Daoy (cell line): ENCODE measurements around the gene FOXR1. TPM values are rescaled to one million over a fixed set of nuclear protein-coding genes. Genes with fewer than 3 reads are reported as not detected.

Experiments used
- DNase-seq: peaks from one replicate; pipeline ENCODE4 v3.0.0-alpha.2; 2015; ENCODE audit warnings: low read depth
- total RNA-seq: library from RNA; depleted of rRNA; stranded (reverse); fragments of >200 nt; shearing (Covaris generic); gene quantifications from 2 replicates; pipeline ENCODE4 v1.2.3, GENCODE V29; 2014; rRNA removed

FOXR1 gene
- total RNA-seq, 1 experiment from 2014 or later, result not detected

GRCh38 chr11:119026970-119027369, 55.4 kb downstream of the FOXR1 start:
- DNase-seq, result no peak

GRCh38 chr11:119027561-119028345, 56.2 kb downstream of the FOXR1 start:
- no peak for DNase-seq

GRCh38 chr11:119028346-119029068, 56.9 kb downstream of the FOXR1 start:
- no peak for DNase-seq

GRCh38 chr11:119029069-119029339, 57.4 kb downstream of the FOXR1 start:
- DNase-seq, result no peak

GRCh38 chr11:119029340-119030028, 57.9 kb downstream of the FOXR1 start:
- DNase-seq, result no peak

- DNase-seq, result no peak
Observed at GRCh38 chr11:119030029-119030328, 58.4 kb downstream of the FOXR1 start.

GRCh38 chr11:119030329-119031047, 58.9 kb downstream of the FOXR1 start, which contains the start of gene SLC37A4:
Gene SLC37A4 (minus strand): TSS chr11:119030877.
- DNase-seq, result peak; percentile 97

Other genes with a start within 250 kb of the FOXR1 start
- 42.1 and 46.7 TPM in 2 replicates for gene DDX6, start 180.6 kb upstream of the FOXR1 start, total RNA-seq
- gene CXCR5, start 87.9 kb upstream of the FOXR1 start, total RNA-seq, result not detected in 2 replicates
- 3.9 and 5.4 TPM in 2 replicates for gene BCL9L, start 45.8 kb upstream of the FOXR1 start, total RNA-seq
- not detected in 2 replicates for gene UPK2, start 15.5 kb upstream of the FOXR1 start, total RNA-seq
- 27.3 and 40.2 TPM in 2 replicates for gene CENATAC, start 26.4 kb downstream of the FOXR1 start, total RNA-seq
- 1,318 and 1,710 TPM in 2 replicates for gene RPS25, start 46.6 kb downstream of the FOXR1 start, total RNA-seq
- gene TRAPPC4, start 47.0 kb downstream of the FOXR1 start, total RNA-seq, result 102 and 110 TPM in 2 replicates
- 12.7 and 18.9 TPM in 2 replicates for gene SLC37A4, start 59.1 kb downstream of the FOXR1 start, total RNA-seq
- gene HYOU1, start 85.4 kb downstream of the FOXR1 start, total RNA-seq, result 172 and 186 TPM in 2 replicates
- gene VPS11, start 96.1 kb downstream of the FOXR1 start, total RNA-seq, result 10.3 and 13.2 TPM in 2 replicates
- gene HMBS, start 113.1 kb downstream of the FOXR1 start, total RNA-seq, result 2.0 and 6.0 TPM in 2 replicates
- gene DPAGT1, start 130.1 kb downstream of the FOXR1 start, total RNA-seq, result 32.0 and 38.3 TPM in 2 replicates
- 1.7 and 10.6 TPM in 2 replicates for gene C2CD2L, start 135.6 kb downstream of the FOXR1 start, total RNA-seq
- 14.4 and 28.8 TPM in 2 replicates for gene HINFP, start 149.8 kb downstream of the FOXR1 start, total RNA-seq
- not detected in 2 replicates for gene ABCG4, start 177.3 kb downstream of the FOXR1 start, total RNA-seq
- 4.3 and 9.7 TPM in 2 replicates for gene NLRX1, start 197.0 kb downstream of the FOXR1 start, total RNA-seq
- gene NHERF4, start 213.7 kb downstream of the FOXR1 start, total RNA-seq, result not detected in 2 replicates
- gene CBL, start 234.6 kb downstream of the FOXR1 start, total RNA-seq, result 7.3 and 11.1 TPM in 2 replicates